Fibroblast of the aortic adventitia (primary cell): ENCODE results near the gene ZNF408. TPM values are rescaled to one million over a fixed set of nuclear protein-coding genes. Genes with fewer than 3 reads are reported as not detected.

ENCODE experiments used
- DNase-seq: peaks from one replicate; pipeline ENCODE4 v3.0.0-alpha.2; 2010; ENCODE audit warnings: low read depth
- H3K4me3 ChIP-seq: 2 replicates; pipeline ENCODE4 v1.5.1; 2011; ENCODE audit warnings: low read depth, mild to moderate bottlenecking, control low read depth, low read length, moderate library complexity
- total RNA-seq: library from RNA; depleted of rRNA; stranded (reverse); fragments of >200 nt; gene quantifications from 2 replicates; pipeline ENCODE4 v1.2.3, GENCODE V29; 2012; ENCODE audit warnings: low replicate concordance
- TF ChIP-seq, protein P1 (sequence below): IDR thresholded peaks from 2 replicates; pipeline ENCODE4 v1.5.1; 2011; ENCODE audit warnings: mild to moderate bottlenecking, low read length, control low read depth, inconsistent platforms; ENCODE audit not compliant: insufficient read depth

ZNF408 gene
- total RNA-seq, 1 donor = 9.3 TPM

DNA sequence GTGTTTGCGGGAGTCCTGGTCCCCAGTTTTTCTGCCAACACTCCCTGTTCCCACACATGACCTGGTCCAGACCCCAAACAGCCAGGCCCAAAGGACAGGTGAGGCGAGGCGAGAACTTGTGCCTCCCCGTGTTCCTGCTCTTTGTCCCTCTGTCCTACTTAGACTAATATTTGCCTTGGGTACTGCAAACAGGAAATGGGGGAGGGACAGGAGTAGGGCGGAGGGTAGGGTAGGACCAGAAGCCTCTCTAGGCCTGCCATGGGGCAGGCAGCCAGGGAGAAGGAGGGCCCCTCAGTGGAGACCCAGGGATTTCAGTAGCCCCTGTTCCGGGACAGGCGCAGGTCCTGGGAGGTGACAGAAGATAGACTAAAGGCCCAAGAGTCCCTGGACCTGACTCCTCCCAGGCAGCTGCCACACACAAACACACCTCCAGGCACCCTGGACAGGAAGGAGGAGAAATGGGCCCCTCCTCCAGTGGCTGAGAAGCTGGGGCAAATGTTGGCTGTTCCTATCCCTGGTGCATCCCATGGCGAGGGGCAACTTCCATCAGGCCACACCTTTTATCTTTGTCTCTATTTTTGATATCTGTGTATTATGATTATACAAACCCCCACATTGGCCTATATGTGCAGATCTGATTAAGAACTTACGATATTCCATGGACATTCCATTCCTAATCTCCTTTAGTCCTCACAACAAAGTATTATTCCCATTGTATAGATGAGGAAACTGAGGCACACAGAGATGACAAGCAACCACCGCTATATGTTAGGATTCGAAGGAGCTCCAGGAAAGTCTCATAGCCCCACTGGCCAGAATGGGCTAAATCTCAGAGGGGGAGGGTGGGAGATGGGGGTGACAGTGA, 17.6 kb downstream of the ZNF408 start:
- no peak overlapping the region for H3K4me3 ChIP-seq
- TF ChIP-seq, protein P1, sequence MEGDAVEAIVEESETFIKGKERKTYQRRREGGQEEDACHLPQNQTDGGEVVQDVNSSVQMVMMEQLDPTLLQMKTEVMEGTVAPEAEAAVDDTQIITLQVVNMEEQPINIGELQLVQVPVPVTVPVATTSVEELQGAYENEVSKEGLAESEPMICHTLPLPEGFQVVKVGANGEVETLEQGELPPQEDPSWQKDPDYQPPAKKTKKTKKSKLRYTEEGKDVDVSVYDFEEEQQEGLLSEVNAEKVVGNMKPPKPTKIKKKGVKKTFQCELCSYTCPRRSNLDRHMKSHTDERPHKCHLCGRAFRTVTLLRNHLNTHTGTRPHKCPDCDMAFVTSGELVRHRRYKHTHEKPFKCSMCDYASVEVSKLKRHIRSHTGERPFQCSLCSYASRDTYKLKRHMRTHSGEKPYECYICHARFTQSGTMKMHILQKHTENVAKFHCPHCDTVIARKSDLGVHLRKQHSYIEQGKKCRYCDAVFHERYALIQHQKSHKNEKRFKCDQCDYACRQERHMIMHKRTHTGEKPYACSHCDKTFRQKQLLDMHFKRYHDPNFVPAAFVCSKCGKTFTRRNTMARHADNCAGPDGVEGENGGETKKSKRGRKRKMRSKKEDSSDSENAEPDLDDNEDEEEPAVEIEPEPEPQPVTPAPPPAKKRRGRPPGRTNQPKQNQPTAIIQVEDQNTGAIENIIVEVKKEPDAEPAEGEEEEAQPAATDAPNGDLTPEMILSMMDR = no peak
- DNase-seq = no peak

DNA sequence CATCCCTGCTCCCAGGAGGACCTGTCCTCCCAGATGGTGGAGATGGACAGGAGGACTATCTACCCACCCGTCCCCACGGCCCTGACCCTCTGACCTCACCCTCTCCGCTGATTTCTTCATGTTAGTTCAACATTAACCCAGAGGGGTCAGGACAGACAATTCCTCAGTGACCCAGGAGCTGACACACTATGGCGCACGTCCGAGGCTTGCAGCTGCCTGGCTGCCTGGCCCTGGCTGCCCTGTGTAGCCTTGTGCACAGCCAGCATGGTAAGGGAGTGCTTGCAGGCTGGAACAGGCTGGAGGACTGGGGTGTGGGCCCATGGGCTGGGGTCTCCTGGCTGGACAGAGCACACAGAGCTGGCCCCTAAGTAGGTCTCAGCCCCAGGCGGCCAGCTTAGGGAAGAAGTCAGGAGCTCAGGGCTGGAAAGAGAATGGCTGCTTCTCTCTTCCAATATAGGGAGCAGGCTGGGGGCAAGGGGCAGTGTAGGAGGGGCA, 18.3 kb downstream of the ZNF408 start, which contains the start of gene F2:
Gene F2, plus strand, starts transcription at position 166 of the 495 bp plus-strand sequence. Its CDS starts 23 bp downstream, at position 189.
- H3K4me3 ChIP-seq = no peak within 1 kb of the TSS
- DNase-seq = no peak

DNA sequence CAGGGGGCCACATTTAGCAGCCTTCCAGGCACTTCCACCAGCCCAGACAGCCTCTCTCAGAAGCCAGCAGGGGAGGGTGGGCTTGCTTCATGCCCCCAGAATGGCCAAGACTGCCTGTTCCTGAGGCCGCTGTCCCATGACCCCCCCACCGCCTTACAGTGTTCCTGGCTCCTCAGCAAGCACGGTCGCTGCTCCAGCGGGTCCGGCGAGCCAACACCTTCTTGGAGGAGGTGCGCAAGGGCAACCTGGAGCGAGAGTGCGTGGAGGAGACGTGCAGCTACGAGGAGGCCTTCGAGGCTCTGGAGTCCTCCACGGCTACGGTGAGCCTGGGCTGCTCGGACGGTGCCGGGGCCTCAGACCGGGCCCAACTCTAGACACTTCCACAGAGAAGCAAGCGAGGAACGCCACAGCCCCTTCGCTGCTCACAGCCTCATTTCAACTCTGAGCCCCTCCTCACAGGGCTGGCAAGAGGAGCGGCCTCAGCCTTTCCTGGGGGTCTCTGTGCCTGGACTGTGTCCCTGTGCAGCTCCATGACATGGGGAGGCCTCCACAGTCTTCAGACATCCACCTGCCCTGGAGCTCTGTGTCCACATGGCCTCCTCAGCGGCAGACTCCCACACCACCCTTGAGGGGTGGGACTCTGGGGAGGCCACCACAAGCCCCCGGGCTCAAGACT, 18.9 kb downstream of the ZNF408 start:
- TF ChIP-seq, protein P1 = no peak
- no peak for DNase-seq
- H3K4me3 ChIP-seq = no peak overlapping the region

More for the DNA sequence above, 18.3 kb downstream of the ZNF408 start, which contains the start of gene F2:
- TF ChIP-seq, protein P1 = no peak

DNA sequence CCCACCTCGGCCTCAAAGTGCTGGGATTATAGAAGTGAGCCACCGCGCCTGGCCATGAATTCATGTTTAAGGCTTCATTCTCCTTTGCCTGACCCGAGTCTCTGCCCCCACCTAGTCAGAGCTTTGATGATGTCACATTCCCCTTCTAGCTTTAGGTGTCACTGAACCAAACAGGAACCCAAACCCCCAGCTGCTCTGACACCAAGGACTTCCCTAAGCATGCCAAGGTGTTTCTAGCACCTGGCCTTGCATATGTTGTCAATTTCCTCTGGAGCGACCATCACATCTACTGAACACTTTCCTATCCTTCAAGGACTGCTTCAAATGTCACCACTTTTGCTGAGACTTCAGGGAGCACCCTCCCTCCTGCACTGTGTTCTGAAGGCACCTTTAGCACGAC, 20.5 kb downstream of the ZNF408 start:
- no peak for DNase-seq
- H3K4me3 ChIP-seq = no peak overlapping the region
- TF ChIP-seq, protein P1 = no peak

- DNase-seq = no peak
- no peak overlapping the region for H3K4me3 ChIP-seq
- TF ChIP-seq, protein P1 = no peak
Observed at GRCh38 chr11:46722566-46723358, 21.9 kb downstream of the ZNF408 start.

DNA sequence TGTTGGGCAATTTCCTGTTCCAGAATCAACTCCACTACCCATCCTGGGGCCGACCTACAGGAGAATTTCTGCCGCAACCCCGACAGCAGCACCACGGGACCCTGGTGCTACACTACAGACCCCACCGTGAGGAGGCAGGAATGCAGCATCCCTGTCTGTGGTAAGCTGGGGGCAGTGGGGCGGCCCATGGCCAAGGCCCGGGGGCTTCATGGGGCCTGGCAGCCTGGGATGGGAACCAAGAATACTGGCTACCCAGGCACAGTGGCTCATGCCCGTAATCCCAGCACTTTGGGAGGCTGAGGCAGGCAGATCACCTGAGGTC, 22.5 kb downstream of the ZNF408 start:
- TF ChIP-seq, protein P1 = no peak
- no peak overlapping the region for H3K4me3 ChIP-seq

More for the DNA sequence above, 22.5 kb downstream of the ZNF408 start:
- DNase-seq = no peak
